IPS-15b (cell line): ENCODE data around the gene HEXD.

Experiments used
- H3K27me3 ChIP-seq: one replicate; pipeline ENCODE4 v1.6.1; 2013; ENCODE audit warnings: low read length; ENCODE audit not compliant: control insufficient read depth, insufficient read depth
- H3K36me3 ChIP-seq: one replicate; pipeline ENCODE4 v1.6.1; 2013; ENCODE audit warnings: low read length; ENCODE audit not compliant: control insufficient read depth, insufficient read depth
- H3K4me1 ChIP-seq: one replicate; pipeline ENCODE4 v1.6.1; 2013; ENCODE audit warnings: mild to moderate bottlenecking, low read length; ENCODE audit not compliant: control insufficient read depth, insufficient read depth
- H3K4me3 ChIP-seq: one replicate; pipeline ENCODE4 v1.5.1; 2013; ENCODE audit warnings: low read depth, low read length
- H3K9ac ChIP-seq: one replicate; pipeline ENCODE4 v1.6.1; 2013; ENCODE audit warnings: low read depth, mild to moderate bottlenecking, low read length
- H3K9me3 ChIP-seq: one replicate; pipeline ENCODE4 v1.6.1; 2013; ENCODE audit warnings: mild to moderate bottlenecking, low read length; ENCODE audit not compliant: control insufficient read depth, insufficient read depth

The HEXD gene

GRCh38 chr17:82392209-82392920, 25.8 kb upstream of the HEXD start:
- no peaks in the 10 kb centered on the region for H3K27me3 ChIP-seq
- peaks cover 16% of the 10 kb centered on the region for H3K36me3 ChIP-seq
- no peak overlapping the region for H3K4me3 ChIP-seq
- no peaks in the 10 kb centered on the region for H3K4me1 ChIP-seq
- no peak overlapping the region for H3K9ac ChIP-seq
- no peaks in the 10 kb centered on the region for H3K9me3 ChIP-seq

DNA sequence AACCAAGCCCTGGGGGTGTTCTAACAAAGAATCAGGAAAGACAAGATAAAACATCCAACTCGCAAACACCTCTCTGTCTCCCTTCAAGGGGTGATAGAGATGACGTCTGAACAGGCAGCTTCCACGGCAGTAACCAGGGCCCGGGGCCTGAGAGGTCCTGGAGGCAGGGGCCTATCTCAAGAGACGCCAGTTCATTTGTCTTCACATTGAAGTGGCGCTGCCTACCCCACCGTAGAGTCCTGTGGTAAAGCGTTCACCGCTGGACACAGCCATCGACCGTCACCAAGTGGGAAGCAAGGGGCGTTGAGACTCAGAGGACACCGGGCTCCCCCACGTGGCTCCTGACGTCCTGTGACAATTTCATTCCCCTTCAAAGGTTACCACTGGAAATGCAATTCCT, 25.2 kb upstream of the HEXD start:
- Histone ChIP-seq H3K4me3 (no peak overlapping the region), H3K27me3 (no peaks in the 10 kb centered on the region), H3K4me1 (no peaks in the 10 kb centered on the region), H3K36me3 (peaks cover 16% of the 10 kb centered on the region), H3K9ac (no peak overlapping the region), H3K9me3 (no peaks in the 10 kb centered on the region)

- Histone ChIP-seq H3K27me3 (no peaks in the 10 kb centered on the region), H3K4me3 (no peak overlapping the region), H3K36me3 (peaks cover 16% of the 10 kb centered on the region), H3K9ac (no peak overlapping the region), H3K4me1 (no peaks in the 10 kb centered on the region), H3K9me3 (no peaks in the 10 kb centered on the region)
Observed at GRCh38 chr17:82394278-82394677, 23.9 kb upstream of the HEXD start.

DNA sequence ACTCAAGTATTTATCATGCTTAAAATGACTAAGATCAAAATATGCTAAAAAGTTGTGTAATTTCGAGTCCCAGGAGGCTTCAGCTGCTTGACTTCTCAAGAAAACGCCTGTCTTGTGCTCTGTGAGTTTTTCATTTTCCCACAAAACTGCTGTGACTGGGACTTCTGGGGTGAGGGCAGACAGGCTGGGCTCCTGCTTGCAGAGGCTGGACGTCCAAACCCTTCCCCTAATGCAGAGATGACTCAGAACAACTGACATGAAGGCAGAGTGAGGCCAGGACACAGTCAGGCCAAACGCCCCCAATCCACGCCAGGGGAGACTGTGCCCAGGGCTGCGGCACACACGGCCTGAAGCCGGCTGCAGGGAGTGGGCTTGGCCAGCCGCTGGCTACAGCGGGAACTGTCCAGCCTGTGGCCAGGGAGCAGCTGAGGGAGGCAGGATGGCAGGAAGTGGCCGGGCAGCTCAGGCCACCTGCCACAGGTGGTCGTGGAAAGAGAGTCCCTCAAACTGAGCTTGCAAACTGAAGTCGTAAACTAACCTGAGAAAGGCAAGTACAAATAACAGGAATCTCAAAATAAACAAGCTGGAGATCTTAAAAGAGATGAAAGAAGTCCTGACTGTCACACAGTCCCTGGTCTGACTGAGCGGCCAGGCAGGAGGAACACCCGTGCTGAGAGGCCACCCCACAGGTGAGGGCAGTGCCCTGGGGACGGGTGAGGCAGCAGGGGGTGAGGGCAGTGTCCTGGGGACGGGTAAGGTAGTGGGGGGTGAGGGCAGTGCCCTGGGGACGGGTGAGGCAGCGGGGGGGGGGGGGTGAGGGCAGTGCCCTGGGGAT, 21.3 kb upstream of the HEXD start:
- Histone ChIP-seq H3K4me1 (no peaks in the 10 kb centered on the region), H3K9ac (no peak overlapping the region), H3K9me3 (no peaks in the 10 kb centered on the region), H3K4me3 (no peak overlapping the region), H3K27me3 (no peaks in the 10 kb centered on the region), H3K36me3 (peaks cover 10% of the 10 kb centered on the region)

DNA sequence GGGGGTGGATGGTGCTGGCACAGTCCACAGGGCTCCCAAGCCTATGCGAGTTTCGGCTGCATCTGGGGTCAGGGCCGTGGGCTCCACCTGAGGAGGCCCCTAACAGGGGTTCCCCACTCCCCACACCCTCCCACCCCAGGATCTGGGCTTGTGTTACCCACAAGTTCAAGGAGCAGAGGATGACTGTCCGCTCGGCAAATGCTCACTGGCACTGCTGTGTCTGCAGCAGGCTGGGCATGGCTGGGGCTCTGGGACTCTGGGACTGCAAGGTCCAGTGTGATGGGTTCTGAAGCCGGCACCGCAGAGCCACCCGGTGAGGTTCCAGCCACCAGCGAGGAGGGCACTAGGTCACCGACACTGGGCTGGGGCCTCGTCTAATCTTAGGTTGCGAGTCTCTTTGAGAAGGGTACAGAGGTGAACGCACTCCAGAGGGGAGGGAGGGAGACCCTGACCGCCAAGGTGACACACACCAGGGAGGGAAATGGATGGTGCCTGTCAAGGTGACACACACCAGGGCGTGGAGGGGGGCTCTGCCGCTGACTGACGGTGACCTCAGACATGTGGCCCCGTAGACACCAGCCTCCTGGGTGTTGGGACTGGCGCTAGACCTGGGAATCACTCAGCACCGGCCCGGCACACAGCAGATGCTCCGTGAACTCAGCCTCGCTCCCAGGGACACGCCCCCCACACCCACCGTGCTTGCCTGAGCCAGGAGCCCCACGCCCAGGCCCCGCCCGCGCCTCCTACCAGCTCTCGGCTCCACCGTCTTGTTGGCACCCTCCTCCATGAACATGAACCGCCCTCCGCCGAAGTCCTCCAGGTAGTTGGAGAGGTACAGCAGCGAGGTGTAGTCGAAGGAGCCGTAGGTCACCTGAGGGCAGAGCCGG, 20.5 kb upstream of the HEXD start:
- H3K4me1 ChIP-seq: no peaks in the 10 kb centered on the region
- H3K4me3 ChIP-seq: no peak overlapping the region
- no peak overlapping the region for H3K9ac ChIP-seq
- H3K36me3 ChIP-seq: peaks cover 10% of the 10 kb centered on the region
- no peaks in the 10 kb centered on the region for H3K27me3 ChIP-seq
- no peaks in the 10 kb centered on the region for H3K9me3 ChIP-seq

DNA sequence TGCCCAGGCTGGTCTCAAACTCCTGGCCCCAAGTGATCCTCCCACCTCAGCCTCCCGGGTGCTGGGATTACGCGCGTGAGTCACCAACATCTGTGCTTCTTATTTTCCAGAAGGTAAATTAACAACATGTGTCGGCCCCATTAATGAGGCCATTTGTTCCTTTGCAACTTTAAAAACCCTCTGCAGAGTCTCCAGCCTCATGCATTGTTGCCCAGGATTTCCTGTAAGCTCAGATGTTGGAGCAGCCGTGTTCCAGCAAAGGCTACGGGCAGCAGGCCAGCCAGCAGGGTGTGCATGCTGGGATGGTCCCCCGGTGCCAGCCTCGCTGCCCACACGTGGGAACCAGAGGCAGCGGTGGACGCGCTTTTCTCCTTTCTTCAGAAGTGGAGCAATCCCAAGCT, 19.1 kb upstream of the HEXD start:
- Histone ChIP-seq H3K27me3 (no peaks in the 10 kb centered on the region), H3K9ac (no peak overlapping the region), H3K36me3 (peaks cover 3% of the 10 kb centered on the region), H3K4me3 (no peak overlapping the region), H3K9me3 (no peaks in the 10 kb centered on the region), H3K4me1 (no peaks in the 10 kb centered on the region)

DNA sequence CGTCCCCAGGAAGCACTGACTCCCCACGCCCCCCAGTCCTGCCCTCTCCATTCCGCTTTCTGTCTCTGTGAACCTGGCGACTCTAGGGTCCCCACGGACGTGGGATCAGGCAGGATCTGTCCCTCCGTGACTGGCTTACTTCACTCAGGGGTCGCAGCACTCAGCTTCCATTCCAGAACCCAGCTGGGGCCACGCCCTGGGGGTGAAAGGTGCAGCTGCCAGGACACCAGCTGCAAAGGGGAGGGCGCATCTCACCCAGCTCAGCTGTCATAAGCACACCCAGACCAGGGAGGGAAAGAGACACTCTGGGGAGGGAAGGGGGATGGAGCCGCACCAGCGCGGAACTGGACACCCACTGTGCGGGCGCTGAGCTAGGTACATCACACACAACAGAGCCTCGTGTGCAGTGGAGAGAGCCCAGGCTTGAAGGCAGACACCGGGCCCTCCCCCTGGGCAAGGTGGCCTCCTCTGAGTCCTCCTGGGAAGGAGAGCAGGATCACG, 18.5 kb upstream of the HEXD start:
- Histone ChIP-seq H3K9me3 (no peaks in the 10 kb centered on the region), H3K4me3 (no peak overlapping the region), H3K4me1 (no peaks in the 10 kb centered on the region), H3K9ac (no peak overlapping the region), H3K27me3 (no peaks in the 10 kb centered on the region), H3K36me3 (peaks cover 4% of the 10 kb centered on the region)

DNA sequence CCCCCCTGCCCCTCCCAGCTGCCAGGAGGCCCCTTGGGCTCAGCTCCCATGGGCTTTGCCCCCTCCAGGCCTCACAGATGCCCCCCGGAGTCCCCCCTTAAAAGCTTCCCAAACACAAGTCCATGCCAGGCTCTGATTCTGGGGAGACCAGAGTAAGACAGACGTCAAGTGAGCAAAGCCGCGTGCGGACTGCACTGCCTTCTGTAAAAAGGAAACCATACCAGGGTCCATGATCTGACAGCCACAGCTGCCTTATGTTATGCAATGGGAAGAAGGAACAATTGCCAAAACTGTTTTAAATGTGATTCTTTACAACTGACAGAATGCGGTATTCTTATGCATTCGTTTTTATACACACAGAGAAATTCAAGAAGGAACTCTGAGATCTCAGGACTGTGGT, 17.9 kb upstream of the HEXD start:
- peaks cover 4% of the 10 kb centered on the region for H3K36me3 ChIP-seq
- H3K27me3 ChIP-seq: no peaks in the 10 kb centered on the region
- no peak overlapping the region for H3K9ac ChIP-seq
- H3K4me3 ChIP-seq: no peak overlapping the region
- H3K9me3 ChIP-seq: no peaks in the 10 kb centered on the region
- H3K4me1 ChIP-seq: no peaks in the 10 kb centered on the region

GRCh38 chr17:82400830-82401229, 17.3 kb upstream of the HEXD start:
- Histone ChIP-seq H3K27me3 (no peaks in the 10 kb centered on the region), H3K9ac (no peak overlapping the region), H3K9me3 (no peaks in the 10 kb centered on the region), H3K36me3 (peaks cover 4% of the 10 kb centered on the region), H3K4me3 (no peak overlapping the region), H3K4me1 (no peaks in the 10 kb centered on the region)

DNA sequence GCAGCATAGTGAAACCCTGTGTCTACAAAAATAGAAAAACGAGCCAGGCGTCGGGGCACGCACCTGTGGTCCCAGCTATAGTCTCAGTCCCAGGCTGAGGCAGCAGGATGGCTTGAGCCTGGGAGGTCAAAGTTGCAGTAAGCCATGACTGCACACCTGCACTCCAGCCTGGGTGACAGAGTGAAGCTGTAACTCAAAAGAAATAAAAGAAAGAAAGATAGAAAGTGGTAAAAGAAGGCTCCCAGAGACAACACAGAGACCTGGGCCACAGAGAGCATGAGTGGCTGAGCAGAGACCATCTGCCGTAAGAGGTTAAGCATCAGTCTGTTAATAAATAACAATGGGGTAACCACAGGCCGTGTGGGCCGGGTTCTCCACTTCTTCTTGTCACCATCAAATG, 15.3 kb upstream of the HEXD start:
- Histone ChIP-seq H3K4me1 (no peaks in the 10 kb centered on the region), H3K9ac (no peak overlapping the region), H3K27me3 (no peaks in the 10 kb centered on the region), H3K9me3 (no peaks in the 10 kb centered on the region), H3K36me3 (peaks cover 4% of the 10 kb centered on the region), H3K4me3 (no peak overlapping the region)
